H1 (cell line): Measurements from ENCODE around the gene DHH. TPM values are rescaled to one million over a fixed set of nuclear protein-coding genes. Genes with fewer than 3 reads are reported as not detected.

ENCODE experiments used
- CTCF ChIA-PET: fragments of 300-600 bp; sonication (Branson Sonifier 250); formaldehyde crosslinking; loops from one replicate; lab custom pipeline; 2021; ENCODE audit not compliant: partially characterized antibody; lab: Charles Lee
- POLR2A ChIA-PET: fragments of 300-600 bp; sonication (Branson Sonifier 250); formaldehyde crosslinking; loops from one replicate; lab custom pipeline; 2021; ENCODE audit warnings: inconsistent platforms; ENCODE audit not compliant: partially characterized antibody; lab: Charles Lee
- DNase-seq, 2 experiments: peaks; one replicate each; pipeline versions ENCODE4 v3.0.0 to v3.0.0-alpha.2; 2010 to 2022; ENCODE audit warnings: low spot score in 2 of 2, low read depth in 1 of 2, mixed read lengths in 1 of 2
- FAIRE-seq: peaks from 2 replicates; lab custom pipeline; 2011; peaks lifted over from hg19 to GRCh38; lab: Jason Lieb, UNC
- H2AFZ ChIP-seq: 2 replicates; pipeline ENCODE4 v1.8.1; 2012; ENCODE audit warnings: low read length, inconsistent platforms
- H2AK5ac ChIP-seq: 2 replicates; pipeline ENCODE4 v1.6.1; 2013; ENCODE audit warnings: low read depth, low read length
- H2BK120ac ChIP-seq: replicated peaks from 2 replicates; pipeline ENCODE3; 2013; ENCODE audit warnings: low read depth, low read length, inconsistent platforms
- H2BK12ac ChIP-seq: 2 replicates; pipeline ENCODE4 v1.6.1; 2013; ENCODE audit warnings: low read depth, low read length
- H2BK15ac ChIP-seq: 2 replicates; pipeline ENCODE4 v1.6.1; 2013; ENCODE audit warnings: low read length
- H2BK20ac ChIP-seq: 2 replicates; pipeline ENCODE4 v1.6.1; 2013; ENCODE audit warnings: low read length
- H2BK5ac ChIP-seq: 2 replicates; pipeline ENCODE4 v1.6.1; 2013; ENCODE audit warnings: low read depth, low read length
- H3K14ac ChIP-seq: 2 replicates; pipeline ENCODE4 v1.6.1; 2013; ENCODE audit warnings: inconsistent platforms; ENCODE audit not compliant: insufficient read length
- H3K18ac ChIP-seq: 2 replicates; pipeline ENCODE4 v1.6.1; 2013; ENCODE audit warnings: low read length; ENCODE audit errors: extremely low read depth
- H3K23ac ChIP-seq: 2 replicates; pipeline ENCODE4 v1.6.1; 2013; ENCODE audit warnings: inconsistent platforms; ENCODE audit not compliant: insufficient read length
- H3K23me2 ChIP-seq: 2 replicates; pipeline ENCODE4 v1.6.1; 2013; ENCODE audit warnings: low read depth, low read length
- H3K27ac ChIP-seq: 2 replicates; pipeline ENCODE4 v1.6.1; 2011; ENCODE audit warnings: low read depth, low read length, inconsistent platforms
- H3K27me3 ChIP-seq, 4 experiments: replicated peaks in 1 of 4; 1 replicate in 1 of 4; 2 replicates in 3 of 4; pipeline versions ENCODE4 v1.6.1 to v1.8.1; 2011 to 2013; ENCODE audit warnings: low read length in 3 of 4, mild to moderate bottlenecking in 3 of 4, inconsistent platforms in 2 of 4, mixed read lengths in 2 of 4, moderate library complexity in 1 of 4; ENCODE audit not compliant: control insufficient read depth in 3 of 4, insufficient read depth in 3 of 4; ENCODE audit errors: extremely low read depth in 1 of 4
- H3K36me3 ChIP-seq, 4 experiments: 2 replicates each; pipeline versions ENCODE4 v1.6.1 to v1.8.1; 2011 to 2013; ENCODE audit warnings: mild to moderate bottlenecking in 4 of 4, low read length in 3 of 4, moderate library complexity in 2 of 4, control low read depth in 1 of 4, inconsistent platforms in 1 of 4; ENCODE audit not compliant: insufficient read depth in 4 of 4, control insufficient read depth in 2 of 4
- H3K4ac ChIP-seq: replicated peaks from 2 replicates; pipeline ENCODE3; 2013; ENCODE audit warnings: low read length, low read depth, mixed read lengths, inconsistent platforms; ENCODE audit not compliant: insufficient read length
- H3K4me1 ChIP-seq, 4 experiments: replicated peaks in 1 of 4; 1 replicate in 1 of 4; 2 replicates in 3 of 4; pipeline versions ENCODE4 v1.6.1 to v1.8.1; 2011 to 2013; ENCODE audit warnings: low read length in 3 of 4, inconsistent platforms in 2 of 4, mixed read lengths in 1 of 4; ENCODE audit not compliant: insufficient read depth in 4 of 4, control insufficient read depth in 3 of 4
- H3K4me2 ChIP-seq, 2 experiments: 2 replicates each; pipeline versions ENCODE4 v1.6.1 to v1.8.1; 2011 to 2013; ENCODE audit warnings: low read depth in 2 of 2, low read length in 2 of 2, control low read depth in 1 of 2, inconsistent platforms in 1 of 2, mild to moderate bottlenecking in 1 of 2; ENCODE audit not compliant: insufficient read depth in 1 of 2
- H3K4me3 ChIP-seq, 4 experiments: fragments of 200-600, 300-600 bp in 1 of 4; sonication (generic), shearing (Covaris generic), sonication (Bioruptor Twin) in 1 of 4; 2 replicates each; pipeline versions ENCODE4 v1.5.1 to v1.8.1; 2011 to 2016; ENCODE audit warnings: low read length in 4 of 4, low read depth in 3 of 4, control low read depth in 2 of 4, inconsistent platforms in 2 of 4, mild to moderate bottlenecking in 2 of 4, mixed read lengths in 1 of 4, moderate library complexity in 1 of 4; ENCODE audit not compliant: insufficient read depth in 2 of 4; ENCODE audit errors: extremely low read depth in 1 of 4
- H3K56ac ChIP-seq: replicated peaks from 2 replicates; pipeline ENCODE3; 2013; ENCODE audit warnings: low read depth, mild to moderate bottlenecking, mixed read lengths, low read length, inconsistent platforms; ENCODE audit not compliant: insufficient read length
- H3K79me1 ChIP-seq: 2 replicates; pipeline ENCODE4 v1.6.1; 2013; ENCODE audit warnings: low read depth, low read length, control low read depth
- H3K79me2 ChIP-seq, 2 experiments: 2 replicates each; pipeline versions ENCODE4 v1.6.1 to v1.8.1; 2012 to 2013; ENCODE audit warnings: low read length in 2 of 2, mild to moderate bottlenecking in 2 of 2, inconsistent platforms in 1 of 2; ENCODE audit not compliant: insufficient read depth in 2 of 2, control insufficient read depth in 1 of 2
- H3K9ac ChIP-seq, 4 experiments: replicated peaks in 1 of 4; 1 replicate in 1 of 4; 2 replicates in 3 of 4; pipeline versions ENCODE4 v1.6.1 to v1.8.1; 2011 to 2013; ENCODE audit warnings: low read depth in 3 of 4, low read length in 3 of 4, control low read depth in 2 of 4, mild to moderate bottlenecking in 2 of 4, moderate library complexity in 2 of 4, inconsistent platforms in 1 of 4; ENCODE audit errors: extremely low read depth in 1 of 4
- H3K9me3 ChIP-seq, 2 experiments: 2 replicates each; pipeline versions ENCODE4 v1.6.1 to v1.8.1; 2012 to 2013; ENCODE audit warnings: mild to moderate bottlenecking in 2 of 2, moderate library complexity in 2 of 2, control low read depth in 1 of 2, inconsistent platforms in 1 of 2, low read depth in 1 of 2, low read length in 1 of 2, mixed read lengths in 1 of 2; ENCODE audit not compliant: insufficient read depth in 2 of 2
- H4K20me1 ChIP-seq, 2 experiments: replicated peaks in 1 of 2; 2 replicates each; pipeline versions ENCODE3 to v1.8.1; 2011 to 2013; ENCODE audit warnings: inconsistent platforms in 2 of 2, low read length in 2 of 2, mild to moderate bottlenecking in 1 of 2; ENCODE audit not compliant: insufficient read depth in 2 of 2, control insufficient read depth in 1 of 2
- H4K5ac ChIP-seq: 2 replicates; pipeline ENCODE4 v1.6.1; 2013; ENCODE audit warnings: low read length, low read depth, mixed read lengths, inconsistent platforms; ENCODE audit not compliant: insufficient read length
- H4K8ac ChIP-seq: 2 replicates; pipeline ENCODE4 v1.8.0; 2013; ENCODE audit warnings: mild to moderate bottlenecking, moderate library complexity, low read length, inconsistent platforms; ENCODE audit not compliant: insufficient read depth; ENCODE audit errors: extremely low read depth
- H4K91ac ChIP-seq: replicated peaks from 2 replicates; pipeline ENCODE3; 2013; ENCODE audit warnings: low read length, mixed read lengths, inconsistent platforms; ENCODE audit not compliant: insufficient read length
- ASH2L ChIP-seq: fragments of 200-600, 300-600 bp; sonication (generic); IDR thresholded peaks from one replicate; pipeline ENCODE4 v1.7.1; 2017; ENCODE audit warnings: low read length
- BRCA1 ChIP-seq: IDR thresholded peaks from 2 replicates; pipeline ENCODE4 v1.6.1; 2012; ENCODE audit warnings: low read depth, low read length, improper control_type of control experiment
- CEBPB ChIP-seq: IDR thresholded peaks from 2 replicates; pipeline ENCODE4 v1.6.1; 2012; ENCODE audit warnings: low read depth, low read length
- CHD1 ChIP-seq: IDR thresholded peaks from 2 replicates; pipeline ENCODE4 v1.6.1; 2012; ENCODE audit warnings: low read depth, low read length, improper control_type of control experiment
- CREB1 ChIP-seq: IDR thresholded peaks from 2 replicates; pipeline ENCODE4 v1.6.1; 2012; ENCODE audit warnings: inconsistent platforms
- CTBP2 ChIP-seq: IDR thresholded peaks from 2 replicates; pipeline ENCODE4 v1.7.0; 2011; ENCODE audit warnings: borderline replicate concordance, mild to moderate bottlenecking, moderate library complexity, mixed read lengths, low read length; ENCODE audit not compliant: insufficient read depth, insufficient read length
- EGR1 ChIP-seq: IDR thresholded peaks from 2 replicates; pipeline ENCODE4 v1.6.1; 2011; ENCODE audit warnings: low read depth, low read length, borderline replicate concordance
- KDM4A ChIP-seq: IDR thresholded peaks from one replicate; pipeline ENCODE4 v1.7.1; 2012; ENCODE audit warnings: low read depth, mild to moderate bottlenecking, moderate library complexity, low read length, inconsistent platforms; ENCODE audit not compliant: severe bottlenecking
- RBBP5 ChIP-seq: IDR thresholded peaks from 2 replicates; pipeline ENCODE4 v1.7.1; 2012; ENCODE audit warnings: low read depth, mild to moderate bottlenecking, inconsistent platforms, low read length, moderate library complexity, borderline replicate concordance
- SP4 ChIP-seq: IDR thresholded peaks from 2 replicates; pipeline ENCODE4 v1.6.1; 2012; ENCODE audit warnings: low read length, inconsistent platforms
- TAF7 ChIP-seq: optimal IDR thresholded peaks from 2 replicates; pipeline ENCODE3; 2011; ENCODE audit warnings: low read depth, mild to moderate bottlenecking, inconsistent platforms, low read length, moderate library complexity, borderline replicate concordance
- YY1 ChIP-seq: IDR thresholded peaks from 2 replicates; pipeline ENCODE4 v1.6.1; 2011; ENCODE audit warnings: low read depth, mild to moderate bottlenecking, low read length
- WGBS, 2 experiments: shearing (Covaris generic) in 1 of 2; methylation state at CpG; one replicate each; pipeline versions ENCODE4 v1.1.6 to v1.1.7; 2013 to 2015; ENCODE audit warnings: low lambda C conversion rate in 2 of 2, mixed read lengths in 2 of 2, inconsistent platforms in 1 of 2, low coverage in 1 of 2, missing lambda C conversion rate in 1 of 2; ENCODE audit not compliant: insufficient replicate concordance in 2 of 2, insufficient coverage in 1 of 2, insufficient read length in 1 of 2; ENCODE audit errors: extremely low coverage in 1 of 2, missing lambda C conversion rate in 1 of 2; 5-methylcytosine and 5-hydroxymethylcytosine counted together
- polyA plus RNA-seq, 7 experiments: library from polyadenylated mRNA; depleted of rRNA in 3 of 7; stranded (reverse) in 5 of 7; unstranded in 2 of 7; fragments of >200 nt in 5 of 7; fragments of 200-250 nt in 2 of 7; gene quantifications; 1 replicate in 5 of 7; 2 replicates in 1 of 7; 4 replicates in 1 of 7; pipeline versions ENCODE4 v1.2.1 to v1.2.3, GENCODE V29; 2011 to 2013; ENCODE audit warnings: missing spikeins in 2 of 7, mixed read lengths in 2 of 7
- total RNA-seq: library from RNA; stranded (reverse); fragmentation: NEBNext Ultra II Directional; extraction: Animal tissue kit (Norgen Biotek cat#: 25700); gene quantifications from 2 replicates; pipeline ENCODE4 v1.2.1, GENCODE V29; 2021
- TF ChIP-seq, protein P1 (sequence below): IDR thresholded peaks from 2 replicates; pipeline ENCODE4 v1.6.1; 2011; ENCODE audit warnings: low read length, improper control_type of control experiment

The DHH gene
- total and polyA plus RNA-seq, 2 of the 8 experiments (the other 6 are each of a cell fraction or from before 2014, with no cell fraction given): 0.03 to 0.11 TPM

DNA sequence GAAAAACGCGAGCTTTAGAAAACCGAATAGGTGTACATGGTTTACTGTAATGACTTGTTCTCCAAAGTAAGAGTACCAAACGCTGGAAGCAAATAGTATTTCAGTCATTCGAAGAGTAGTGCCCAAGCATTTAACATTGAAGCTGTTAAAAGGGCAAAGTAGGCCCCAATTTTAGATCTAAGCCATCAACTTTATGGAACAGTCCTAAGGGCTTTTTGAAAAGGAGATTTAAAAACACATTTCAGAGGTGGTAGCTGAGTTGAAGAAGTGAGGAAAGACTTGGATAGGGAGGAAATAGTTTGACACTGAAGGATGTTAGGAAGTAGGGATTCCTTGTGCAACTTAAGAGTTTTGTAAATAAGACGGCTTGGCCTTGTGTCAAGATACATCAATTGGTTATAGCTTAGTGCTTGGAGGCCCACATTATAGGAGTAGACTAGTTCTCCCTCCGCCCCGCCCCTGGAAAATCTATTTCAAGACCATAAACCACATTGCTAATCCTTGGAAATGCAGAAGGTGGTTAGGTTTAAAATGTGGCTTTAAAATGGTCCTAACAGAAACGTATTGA, 37.4 kb upstream of the DHH start:
- H3K9me3 ChIP-seq: no peaks in the 10 kb centered on the region
- no peak overlapping the region for H4K8ac ChIP-seq
- peak overlapping the region; percentile 26 to 100 (median 42); a peak in 6 of 8 replicates for H3K4me3 ChIP-seq
- no peak overlapping the region for H3K27ac ChIP-seq
- peaks cover 5 to 15% of the 10 kb centered on the region in 2 experiments for H4K20me1 ChIP-seq
- no peak overlapping the region for H2BK120ac ChIP-seq
- ChIA-PET CTCF (interaction anchor here (0.6 to 3.0 kb wide), 9 partner anchors 14 to 165 kb away, joined by 3 to 17 read pairs (median 7); no protein-coding TSS in a partner anchor), POLR2A (interaction anchor here (1.1 to 8.6 kb wide), 31 partner anchors 11 to 133 kb away, joined by 3 to 132 read pairs (median 19); partner anchors contain the start of genes DDN, DHH, KMT2D and LMBR1L)
- H3K4me1 ChIP-seq: peaks cover 0 to 4% (median 2%) of the 10 kb centered on the region in 4 experiments; a peak in 4 of 7 replicates
- no peak overlapping the region for H3K4ac ChIP-seq
- H2BK12ac ChIP-seq: no peak overlapping the region
- H3K9ac ChIP-seq: peak overlapping the region; percentile 16 to 65 (median 25); a peak in 3 of 7 replicates
- H3K23me2 ChIP-seq: peaks cover 8% of the 10 kb centered on the region
- no peak for DNase-seq
- H3K23ac ChIP-seq: no peak overlapping the region
- H3K79me2 ChIP-seq: peaks cover 0 to 21% of the 10 kb centered on the region in 2 experiments; a peak in 2 of 4 replicates
- H2BK5ac ChIP-seq: no peak overlapping the region
- no peak overlapping the region for H4K5ac ChIP-seq
- H3K27me3 ChIP-seq: no peaks in the 10 kb centered on the region
- 45% methylated on average over 9 of the region's 9 CpGs; no CpG with 5 or more reads in 1 of the 2 experiments for WGBS, 2 experiments
- H3K18ac ChIP-seq: no peak overlapping the region
- H2AFZ ChIP-seq: peak overlapping the region; percentile 14; the same call in 1 of the 2 replicates
- no peak overlapping the region for H3K56ac ChIP-seq
- no peak overlapping the region for H4K91ac ChIP-seq
- H3K79me1 ChIP-seq: no peaks in the 10 kb centered on the region
- TF ChIP-seq, protein P1, sequence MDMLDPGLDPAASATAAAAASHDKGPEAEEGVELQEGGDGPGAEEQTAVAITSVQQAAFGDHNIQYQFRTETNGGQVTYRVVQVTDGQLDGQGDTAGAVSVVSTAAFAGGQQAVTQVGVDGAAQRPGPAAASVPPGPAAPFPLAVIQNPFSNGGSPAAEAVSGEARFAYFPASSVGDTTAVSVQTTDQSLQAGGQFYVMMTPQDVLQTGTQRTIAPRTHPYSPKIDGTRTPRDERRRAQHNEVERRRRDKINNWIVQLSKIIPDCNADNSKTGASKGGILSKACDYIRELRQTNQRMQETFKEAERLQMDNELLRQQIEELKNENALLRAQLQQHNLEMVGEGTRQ: no peak
- TF ChIP-seq RBBP5: no peak
- no peak for TF ChIP-seq EGR1
- TF ChIP-seq SP4: no peak
- TF ChIP-seq KDM4A: no peak
- no peak for TF ChIP-seq ASH2L
- TF ChIP-seq BRCA1: no peak
- TF ChIP-seq YY1: no peak
- TF ChIP-seq CEBPB: no peak
- TF ChIP-seq CREB1: no peak
- no peak for TF ChIP-seq TAF7
- TF ChIP-seq CHD1: no peak
- TF ChIP-seq CTBP2: no peak
- no peak overlapping the region for H2BK20ac ChIP-seq
- no peak overlapping the region for H3K14ac ChIP-seq
- H2BK15ac ChIP-seq: no peak overlapping the region
- FAIRE-seq: no peak
- peak overlapping the region; percentile 63 to 74 for H3K4me2 ChIP-seq
- peaks cover 17 to 28% (median 19%) of the 10 kb centered on the region in 4 experiments for H3K36me3 ChIP-seq
- no peak overlapping the region for H2AK5ac ChIP-seq
